Activated CD4-positive, alpha-beta T cell treated with anti-CD3 and anti-CD28 coated beads, Interleukin-2, Interleukin-6, amounts not matched to agents 100 ng/mL and 50 ng/mL, durations not matched to agents 16 hours and 8 hours (primary cell): ENCODE results near the gene ACTR6.
"Not testable (repeated sequence)": the region's sequence is repeated elsewhere in the genome, so short reads cannot be mapped to it uniquely, and the experiment has no call there.

ENCODE experiments used
- DNase-seq: peaks from one replicate; pipeline ENCODE4 v3.0.0-alpha.2; 2020

The ACTR6 gene

DNA sequence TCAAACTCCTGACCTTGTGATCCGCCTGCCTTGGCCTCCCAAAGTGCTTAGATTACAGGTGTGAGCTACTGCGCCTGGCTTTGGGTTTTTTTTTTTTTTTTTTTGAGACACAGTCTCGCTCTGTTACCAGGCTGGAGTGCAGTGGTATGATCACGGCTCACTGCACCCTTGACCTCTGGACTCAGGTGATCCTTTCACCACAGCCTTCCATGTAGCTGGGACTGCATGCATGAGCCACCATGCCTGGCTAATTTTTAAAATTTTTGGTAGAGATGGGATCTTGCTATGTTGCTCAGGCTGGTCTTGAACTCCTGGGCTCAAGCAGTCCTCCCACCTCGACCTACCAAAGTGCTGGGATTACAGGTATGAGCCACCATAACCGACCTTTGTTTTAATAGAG, 21.6 kb downstream of the ACTR6 start:
- not testable (repeated sequence) for DNase-seq

DNA sequence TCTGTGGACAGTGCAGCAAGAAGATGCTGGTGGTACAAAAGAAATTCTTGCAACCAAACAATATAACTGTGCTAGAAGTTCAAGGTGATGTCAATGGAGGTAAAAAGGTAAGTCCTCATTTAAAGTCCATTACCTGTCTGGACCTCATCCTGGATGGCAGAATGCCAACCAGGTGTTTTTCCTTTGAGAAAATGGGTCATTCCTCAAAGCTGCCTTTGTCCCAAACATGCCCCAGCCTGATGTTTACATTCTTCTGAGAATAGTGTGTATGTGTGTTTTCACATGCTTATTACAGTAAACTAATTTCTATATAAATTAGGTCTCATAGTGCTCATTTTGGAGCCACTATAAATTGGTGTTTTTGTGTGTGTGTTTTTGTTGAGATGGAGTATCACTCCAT, 24.9 kb downstream of the ACTR6 start:
- no peak for DNase-seq

DNA sequence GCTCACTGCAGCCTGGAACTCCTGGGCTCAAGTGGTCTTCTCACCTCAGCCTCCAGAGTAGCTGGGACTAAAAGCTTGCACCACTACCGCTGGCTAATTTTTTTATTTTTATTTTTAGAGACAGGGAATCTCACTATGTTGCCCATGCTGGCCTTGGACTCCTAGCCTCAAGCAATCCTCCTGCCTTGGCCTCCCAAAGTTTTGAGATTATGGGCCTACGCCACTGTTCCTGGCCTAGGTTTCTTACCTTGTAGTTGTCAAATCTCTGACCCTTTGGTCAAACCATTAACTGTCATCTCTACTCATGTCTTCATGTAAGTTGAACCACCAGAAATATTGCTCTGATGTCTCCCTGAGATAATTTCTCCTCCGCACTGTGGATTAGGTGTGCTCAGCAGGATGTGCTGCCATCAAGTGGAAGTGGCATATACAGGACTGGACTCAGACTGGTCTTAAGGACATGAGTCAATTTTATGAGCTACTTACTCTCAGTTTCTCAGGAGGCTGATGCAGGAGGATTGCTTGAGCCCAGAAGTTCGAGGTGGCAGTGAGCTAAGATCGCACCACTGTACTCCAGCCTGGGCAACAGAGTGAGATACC, 28.5 kb downstream of the ACTR6 start:
- peak; percentile 1 for DNase-seq

DNA sequence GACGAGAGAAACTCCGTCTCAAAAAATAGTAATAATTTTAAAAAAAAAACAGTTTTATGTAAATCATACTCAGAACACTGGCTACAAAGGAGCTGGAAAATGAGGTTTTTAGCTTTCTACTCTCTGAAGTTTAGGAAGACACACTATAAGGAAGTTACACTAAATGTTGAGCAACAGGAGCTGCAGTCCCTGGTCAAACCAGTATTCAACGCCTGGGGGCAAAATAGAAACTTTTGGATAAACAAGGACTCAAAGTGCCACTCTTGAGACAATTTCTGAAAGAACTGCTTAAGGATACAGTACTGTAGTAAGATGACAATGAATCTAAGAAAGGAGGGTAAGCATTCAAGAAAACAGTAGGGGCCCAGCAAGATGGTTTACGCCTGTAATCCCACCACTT, 29.3 kb downstream of the ACTR6 start:
- DNase-seq: no peak

DNA sequence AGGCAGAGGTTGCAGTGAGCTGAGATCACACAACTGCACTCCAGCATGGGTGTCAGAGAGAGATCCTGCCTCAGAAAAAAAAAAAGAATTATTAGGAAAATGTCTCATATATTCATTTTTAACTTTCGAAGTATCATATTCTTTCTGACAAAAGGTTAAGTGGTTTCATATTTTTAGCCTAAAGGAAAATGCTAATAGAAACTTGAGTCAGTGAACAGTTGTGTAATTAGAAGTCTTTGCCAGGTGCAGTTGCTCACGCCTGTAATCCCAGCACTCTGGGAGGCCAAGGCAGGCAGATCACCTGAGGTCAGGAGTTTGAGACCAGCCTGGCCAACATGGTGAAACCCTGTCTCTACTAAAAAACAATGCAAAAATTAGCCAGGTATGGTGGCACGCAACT, 31.3 kb downstream of the ACTR6 start:
- DNase-seq: not testable (repeated sequence)

DNA sequence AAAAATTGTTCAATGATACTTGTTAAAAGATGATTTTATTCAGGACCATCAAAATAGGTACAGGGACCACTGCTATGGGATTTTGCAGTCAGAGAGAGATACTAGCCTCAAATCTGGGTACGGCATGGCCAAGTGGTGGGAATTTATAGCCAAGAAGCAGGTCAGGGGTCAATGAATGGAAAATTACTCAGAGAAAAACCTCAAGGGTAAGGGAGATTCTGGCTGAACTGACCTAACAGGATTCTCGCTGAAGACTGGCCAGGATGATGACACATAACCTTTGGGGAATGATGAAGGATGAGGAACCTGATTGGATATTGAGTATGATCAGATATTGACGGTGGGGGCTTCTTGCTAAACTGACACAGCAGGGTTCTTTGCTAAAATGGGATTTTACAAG, 33.6 kb downstream of the ACTR6 start:
- DNase-seq: no peak

DNA sequence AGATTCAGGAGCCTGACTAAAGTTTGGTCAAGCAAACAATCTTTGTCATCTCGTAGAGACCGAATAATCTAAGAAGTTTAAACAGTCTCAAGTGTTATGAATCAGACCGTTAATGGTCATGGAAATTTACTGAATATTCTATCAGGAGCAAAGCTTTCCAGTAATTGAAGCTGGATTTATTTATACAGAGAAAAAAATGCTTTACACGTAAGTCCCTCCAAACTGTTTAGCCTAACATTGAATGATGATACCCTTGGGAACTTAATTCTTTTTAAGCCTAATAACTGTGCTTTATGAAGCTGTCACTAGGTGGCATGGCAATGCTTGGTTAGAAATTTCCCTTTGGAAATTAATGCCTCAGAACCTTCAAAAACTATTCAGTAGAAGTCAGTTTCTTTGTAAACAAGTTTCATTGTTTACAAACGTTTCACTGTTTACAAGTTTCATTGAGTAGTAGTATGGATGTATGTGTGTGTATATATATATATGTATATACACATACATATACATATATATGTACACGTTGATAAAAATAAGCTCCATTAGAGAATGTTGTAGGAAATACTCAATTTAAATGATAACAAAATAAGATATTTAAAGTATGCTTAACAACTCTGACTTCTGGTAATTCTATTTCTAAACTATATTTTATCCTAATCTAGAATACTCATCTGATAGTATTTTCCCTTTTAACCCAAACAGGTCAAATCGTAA, 34.1 kb downstream of the ACTR6 start:
- peak; percentile 19 for DNase-seq

DNA sequence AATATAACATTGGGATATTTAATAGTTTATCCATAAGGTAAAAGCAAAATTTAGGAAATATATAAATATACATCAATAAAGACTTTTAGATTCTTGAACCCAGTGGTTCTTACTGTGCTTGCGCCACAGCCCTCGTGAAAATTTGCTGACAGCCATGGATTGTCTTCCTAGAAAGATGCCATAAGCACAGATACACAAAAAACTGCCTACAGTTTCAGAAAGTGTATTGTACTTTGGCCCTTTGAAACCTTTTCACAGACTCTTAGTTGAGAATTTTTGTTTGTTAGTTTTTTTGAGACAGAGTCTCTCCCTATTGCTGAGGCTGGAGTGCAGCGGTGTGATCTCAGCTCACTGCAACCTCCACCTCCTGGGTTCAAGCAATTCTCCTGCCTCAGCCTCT, 38.2 kb downstream of the ACTR6 start:
- DNase-seq: no peak

DNA sequence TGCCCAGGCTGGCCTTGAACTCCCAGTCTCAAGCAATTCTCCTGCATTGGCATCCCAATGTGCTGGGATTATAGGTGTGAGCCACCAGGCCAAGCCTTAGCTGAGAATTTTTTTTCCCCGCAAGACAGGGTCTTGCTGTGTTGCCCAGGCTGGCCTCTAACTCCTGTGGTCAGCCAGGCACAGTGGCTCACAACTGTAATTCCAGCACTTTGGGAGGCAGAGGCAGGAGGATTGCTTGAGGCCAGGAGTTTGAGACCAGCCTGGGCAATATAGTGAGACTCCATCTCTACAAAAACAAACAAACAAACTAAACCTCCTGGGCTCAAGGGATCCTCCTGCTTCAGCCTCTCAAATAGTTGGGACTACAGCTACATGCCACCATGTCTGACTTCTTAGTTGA, 39.0 kb downstream of the ACTR6 start:
- no peak for DNase-seq

DNA sequence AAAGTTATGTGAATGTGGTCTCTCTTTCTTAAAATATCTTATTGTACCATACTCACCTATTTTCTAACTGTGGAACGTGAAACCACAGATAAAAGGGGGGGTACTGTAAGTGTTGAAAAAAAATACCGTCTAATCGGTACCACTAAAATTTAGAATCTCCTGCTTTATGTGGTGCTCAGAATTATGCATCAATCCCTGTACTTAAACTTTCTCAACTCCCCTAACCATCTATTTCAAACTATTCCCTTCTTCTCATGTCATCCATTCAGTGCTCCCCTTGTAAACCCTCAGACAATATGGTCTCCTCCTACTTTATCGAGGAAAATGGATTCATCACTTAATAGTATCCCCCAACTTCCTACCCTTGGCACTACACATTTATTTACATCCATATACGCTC, 42.5 kb downstream of the ACTR6 start:
- no peak for DNase-seq

DNA sequence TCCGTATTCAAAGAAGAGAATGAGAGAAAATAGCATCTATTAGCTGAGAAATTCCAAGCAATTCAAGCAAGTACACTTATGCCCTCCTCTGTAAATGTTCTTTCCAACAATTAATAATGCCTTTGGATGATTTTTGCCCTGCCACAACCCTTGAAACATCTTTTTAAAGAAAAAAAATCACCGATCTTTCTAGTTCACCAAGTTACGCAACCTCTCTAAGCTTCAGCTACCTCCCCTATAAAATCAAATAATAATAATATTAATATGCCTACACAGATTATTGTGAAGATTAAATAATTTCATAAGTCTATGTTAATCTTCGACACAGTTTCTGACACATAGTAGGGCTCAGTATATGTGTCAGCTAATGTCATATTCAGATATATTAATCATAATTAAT, 47.1 kb downstream of the ACTR6 start:
- DNase-seq: no peak

DNA sequence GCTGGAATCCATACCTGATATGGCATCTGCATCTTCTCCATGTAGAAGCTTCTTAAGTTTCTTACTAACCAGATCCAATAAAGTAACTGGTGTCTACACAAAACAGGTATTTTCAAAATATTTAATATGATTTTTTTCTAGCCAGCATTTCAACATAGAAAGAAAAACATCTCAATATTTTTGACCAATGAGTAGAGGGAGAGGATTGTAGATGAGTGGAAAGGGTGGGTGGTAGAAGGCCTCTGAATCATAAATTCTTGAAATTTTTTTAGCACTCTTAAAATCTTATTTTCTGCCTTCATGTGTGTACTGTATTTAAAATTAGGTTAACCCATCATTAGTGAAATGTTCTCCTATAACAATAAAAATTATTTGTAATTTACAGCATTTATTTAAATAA, 48.3 kb downstream of the ACTR6 start:
- DNase-seq: no peak

DNA sequence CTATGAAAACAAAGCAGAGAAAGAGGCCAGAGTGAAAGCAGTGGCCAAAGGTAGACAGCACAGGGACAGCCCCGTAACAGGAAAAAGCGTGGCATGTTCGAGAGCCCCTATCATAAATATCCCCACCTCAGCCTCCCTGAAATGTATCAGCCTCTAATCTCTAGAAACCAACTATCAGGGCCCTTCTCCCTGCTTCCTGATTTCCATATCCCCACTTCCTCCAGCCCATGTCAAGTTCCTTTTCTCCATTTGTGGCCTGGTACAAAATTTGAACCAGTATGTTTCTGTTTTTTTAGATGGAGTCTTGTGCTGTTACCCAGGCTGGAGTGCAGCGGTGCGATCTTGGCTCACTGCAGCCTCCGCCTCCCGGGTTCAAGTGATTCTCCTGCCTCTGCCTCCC, 49.3 kb downstream of the ACTR6 start:
- DNase-seq: no peak

DNA sequence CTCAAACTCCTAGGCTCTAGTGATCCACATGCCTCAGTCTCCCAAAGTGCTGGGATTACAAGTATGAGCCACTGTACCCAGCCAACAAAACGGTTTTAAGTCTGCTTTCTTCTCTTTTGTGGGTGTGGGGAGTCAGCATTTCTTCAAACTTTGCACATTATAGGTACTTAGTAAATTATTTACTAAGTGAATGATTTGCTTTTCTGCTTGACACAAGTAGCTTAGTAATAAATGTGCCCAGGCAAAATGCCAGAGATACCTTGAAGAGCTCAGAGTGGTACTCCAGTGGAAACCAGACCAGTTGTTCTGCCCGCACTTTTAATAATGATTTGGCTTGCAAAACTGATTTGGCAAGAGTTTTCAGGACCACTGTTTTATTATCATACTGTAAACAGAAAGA, 51.3 kb downstream of the ACTR6 start:
- no peak for DNase-seq

DNA sequence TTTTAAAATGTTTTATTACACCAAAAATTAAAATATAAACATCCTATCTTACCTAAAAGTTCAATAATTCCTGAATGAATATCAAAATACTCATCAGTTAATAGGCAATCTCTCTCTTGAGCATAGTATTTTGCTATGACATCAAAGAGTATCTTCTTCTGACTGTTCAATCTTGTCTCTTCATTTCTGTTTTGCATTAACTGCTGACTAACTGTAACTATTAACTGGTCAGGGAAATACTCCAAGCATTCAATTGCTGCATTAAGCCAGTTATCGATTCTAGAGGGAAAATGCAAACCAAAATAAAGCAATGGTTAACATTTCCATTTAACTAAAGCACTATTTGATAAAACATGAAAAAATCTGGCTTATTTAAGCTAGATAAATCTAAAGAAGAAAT, 52.8 kb downstream of the ACTR6 start:
- DNase-seq: no peak

DNA sequence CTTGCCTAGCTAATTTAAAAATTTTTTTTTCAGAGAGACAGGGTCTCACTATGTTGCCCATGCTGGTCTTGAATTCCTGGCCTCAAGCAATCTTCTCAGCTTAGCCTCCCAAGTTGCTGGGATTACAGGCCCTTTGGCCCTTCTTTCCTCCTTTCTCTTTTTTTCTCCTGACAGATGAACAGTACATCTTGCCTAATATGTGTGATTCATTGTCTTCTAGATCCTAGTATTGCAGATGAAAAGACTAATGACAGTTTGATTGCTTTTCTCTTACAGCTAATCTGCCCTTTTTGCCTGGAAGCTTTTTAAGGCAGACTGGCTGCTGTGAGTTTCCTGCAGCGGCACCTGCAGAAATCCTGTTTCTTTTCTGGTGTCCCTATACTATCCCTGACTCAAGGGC, 54.3 kb downstream of the ACTR6 start:
- DNase-seq: no peak

DNA sequence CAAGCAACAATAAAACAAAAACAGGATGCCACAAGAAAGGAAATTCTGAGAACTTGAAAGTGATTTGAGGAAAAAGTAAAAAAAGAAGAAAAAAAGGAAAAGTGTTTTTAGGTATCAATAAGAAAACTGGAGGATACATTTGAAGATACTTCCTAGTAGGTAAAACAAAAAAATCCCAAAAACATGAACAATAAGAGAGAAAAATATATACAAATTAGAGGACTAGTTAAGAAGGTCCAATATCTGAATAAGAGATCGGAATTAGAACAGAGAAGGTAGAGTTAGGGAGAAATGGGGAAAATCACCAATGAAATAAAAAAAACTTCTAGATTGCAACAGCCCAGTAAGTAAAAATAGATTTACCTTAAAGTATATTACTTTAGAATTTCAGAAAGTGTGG, 57.5 kb downstream of the ACTR6 start:
- no peak for DNase-seq

DNA sequence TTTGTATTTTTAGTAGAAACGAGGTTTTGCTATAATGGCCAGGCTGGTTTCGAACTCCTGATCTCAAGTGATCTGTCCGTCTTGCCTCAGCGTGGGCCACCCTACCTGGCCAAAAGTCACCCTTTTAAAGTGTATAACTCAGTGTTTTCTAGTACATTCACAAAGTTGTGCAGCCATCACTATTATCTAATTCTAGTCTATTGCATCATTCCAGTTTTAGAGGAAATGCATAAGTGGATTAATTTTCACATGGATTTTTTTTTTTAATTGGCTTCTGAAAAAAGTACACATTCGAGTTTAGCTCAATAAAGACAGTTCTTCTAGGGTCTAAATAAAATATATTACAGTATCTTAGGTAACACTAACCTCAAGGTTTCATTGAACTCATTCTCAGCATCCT, 62.5 kb downstream of the ACTR6 start:
- DNase-seq: no peak

DNA sequence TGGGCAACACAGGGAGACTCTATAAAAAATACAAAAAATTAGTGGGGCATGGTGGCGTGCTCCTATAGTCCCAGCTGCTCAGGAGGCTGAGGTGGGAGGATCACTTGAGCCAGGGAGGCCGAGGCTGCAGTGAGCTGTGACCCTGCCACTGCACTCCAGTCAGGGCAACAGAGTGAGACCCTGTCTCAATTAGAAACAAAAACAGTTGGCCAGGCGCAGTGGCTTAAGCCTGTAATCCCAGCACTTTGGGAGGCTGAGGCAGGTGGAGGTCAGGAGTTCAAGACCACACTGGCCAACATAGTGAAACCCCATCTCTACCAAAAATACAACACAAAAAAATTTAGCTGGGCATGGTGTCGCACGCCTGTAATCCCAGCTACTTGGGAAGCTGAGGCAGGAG, 64.5 kb downstream of the ACTR6 start:
- not testable (repeated sequence) for DNase-seq

DNA sequence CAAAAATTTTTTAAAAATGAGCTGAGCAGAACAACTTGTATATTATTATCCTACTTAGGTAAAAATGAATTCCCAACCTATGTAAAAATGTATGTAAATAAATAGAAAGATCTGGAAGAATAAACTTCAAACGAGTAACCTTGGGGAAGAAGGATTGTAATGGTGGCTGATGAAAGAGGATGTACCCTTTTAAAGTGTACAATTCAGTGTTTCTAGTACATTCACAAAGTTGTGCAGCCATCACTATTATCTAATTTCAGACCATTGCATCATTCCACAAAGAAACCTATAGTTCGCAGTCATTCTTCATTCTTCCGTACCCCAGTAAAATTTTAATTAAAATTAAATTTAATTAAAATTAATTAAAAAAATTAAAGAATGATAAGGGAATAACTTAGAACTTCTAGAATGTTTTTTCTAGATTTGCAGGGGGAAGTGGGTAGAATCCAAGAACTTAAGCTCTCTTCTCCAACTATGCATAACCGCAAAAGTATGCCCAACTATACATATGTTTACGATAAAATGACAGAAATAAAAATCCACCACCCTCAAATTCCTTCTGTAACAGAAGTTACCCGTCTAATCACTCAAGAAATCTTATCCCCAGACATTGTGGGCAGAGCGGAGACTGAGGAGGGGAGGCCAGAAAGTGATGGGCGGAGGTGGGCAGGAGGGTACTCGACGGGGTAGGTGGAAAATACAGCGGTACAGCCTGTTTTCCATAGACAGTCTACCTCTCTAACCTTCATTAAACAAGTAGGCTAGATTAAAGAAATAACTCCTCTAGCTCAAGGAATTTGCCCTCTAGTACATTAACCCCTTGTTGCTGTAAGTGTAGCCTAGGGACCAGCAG, 65.3 kb downstream of the ACTR6 start:
- no peak for DNase-seq

DNA sequence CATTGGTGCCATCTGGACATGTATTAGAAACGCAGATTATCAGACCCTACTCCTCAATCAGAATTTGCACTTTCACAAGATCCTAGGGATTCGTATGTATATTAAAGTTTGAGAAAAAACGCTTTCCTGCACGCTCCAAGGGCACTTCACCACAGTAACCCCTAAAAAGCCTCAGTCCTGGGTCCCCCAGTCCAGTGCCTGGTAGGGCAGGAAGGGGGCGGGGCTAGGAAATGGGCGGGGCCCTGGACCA, 65.9 kb downstream of the ACTR6 start:
- DNase-seq: peak; percentile 95

DNA sequence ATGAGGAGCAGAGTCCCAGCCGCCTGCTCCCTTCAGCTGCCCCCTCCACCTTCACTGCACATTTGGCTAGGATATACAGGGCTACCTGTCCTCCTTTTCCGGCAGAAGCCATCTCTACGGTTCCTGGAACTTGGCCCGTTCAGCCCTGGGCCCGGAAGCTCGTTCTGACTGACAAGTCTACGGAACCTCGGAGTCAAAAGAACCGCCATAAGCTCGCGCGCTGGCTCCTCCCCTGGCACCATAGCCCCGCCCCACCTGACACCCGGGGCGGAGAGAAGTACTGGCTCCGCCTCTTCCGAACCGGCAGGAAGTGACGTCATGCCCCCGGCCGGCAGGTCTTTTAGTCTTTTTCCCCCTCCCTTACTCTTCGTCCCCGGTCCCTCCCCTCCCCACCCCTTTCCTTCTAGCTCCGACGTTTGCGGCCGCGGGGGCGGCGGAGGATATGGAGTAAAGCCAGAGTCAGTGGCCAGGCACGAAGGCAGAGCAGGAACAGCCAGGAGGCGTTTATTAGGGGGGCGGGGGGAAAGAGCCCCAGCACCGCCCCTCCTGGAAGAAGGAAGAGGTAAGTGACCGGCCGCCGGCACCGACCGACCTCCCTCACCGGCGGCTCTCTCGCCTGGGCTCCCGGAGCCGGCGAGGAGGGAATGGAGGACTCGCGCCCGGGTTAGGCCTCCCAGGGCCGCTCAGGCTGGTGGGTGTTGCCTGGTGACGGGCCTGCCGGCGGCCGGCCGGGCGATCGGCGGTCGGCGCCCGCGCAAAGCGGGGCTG, 66.4 kb downstream of the ACTR6 start, which contains the start of the genes DEPDC4 and SCYL2:
TSS of gene DEPDC4 (minus strand) at position 245 of the 768 bp plus-strand sequence. CDS start at position 242, 3 bp downstream.
TSS of gene SCYL2 (plus strand) at position 343 of the 768 bp plus-strand sequence. CDS start 15,794 bp downstream, outside the sequence.
- DNase-seq: peak; percentile 97

DNA sequence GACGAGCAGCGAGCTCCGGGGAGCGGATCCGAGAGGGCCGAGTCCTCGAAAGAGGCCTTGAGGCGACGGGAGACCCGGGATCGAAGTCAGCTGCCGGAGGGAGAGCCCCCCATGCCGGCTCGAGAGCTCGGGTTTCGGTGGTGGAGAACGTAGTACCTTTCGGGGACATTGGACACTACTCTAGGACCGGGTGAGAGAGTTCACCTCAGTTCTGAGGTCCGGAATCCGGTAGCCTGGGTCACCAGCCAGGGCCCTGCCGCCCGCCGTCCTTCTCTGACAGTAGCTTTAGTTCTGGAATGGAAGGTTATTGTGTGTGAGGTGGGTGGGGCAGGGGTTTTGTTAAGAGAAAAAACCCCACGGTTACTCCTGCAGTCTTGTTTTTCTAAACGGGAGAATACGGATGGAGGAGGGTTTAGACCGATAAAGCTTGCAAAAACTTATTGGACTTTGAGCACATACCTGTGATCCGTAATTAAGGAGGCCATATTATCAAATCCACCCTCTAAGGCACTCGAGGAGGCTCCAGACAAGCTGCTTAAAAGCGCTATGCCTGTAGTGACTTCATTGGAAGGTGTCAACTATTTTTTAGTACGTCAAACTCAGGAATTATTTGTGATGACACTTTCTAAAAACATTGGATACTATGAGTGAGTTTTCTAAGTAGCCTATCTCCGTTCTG, 67.1 kb downstream of the ACTR6 start:
- peak; percentile 12 for DNase-seq
